ENCODE data around the gene RRP15.

DNA sequence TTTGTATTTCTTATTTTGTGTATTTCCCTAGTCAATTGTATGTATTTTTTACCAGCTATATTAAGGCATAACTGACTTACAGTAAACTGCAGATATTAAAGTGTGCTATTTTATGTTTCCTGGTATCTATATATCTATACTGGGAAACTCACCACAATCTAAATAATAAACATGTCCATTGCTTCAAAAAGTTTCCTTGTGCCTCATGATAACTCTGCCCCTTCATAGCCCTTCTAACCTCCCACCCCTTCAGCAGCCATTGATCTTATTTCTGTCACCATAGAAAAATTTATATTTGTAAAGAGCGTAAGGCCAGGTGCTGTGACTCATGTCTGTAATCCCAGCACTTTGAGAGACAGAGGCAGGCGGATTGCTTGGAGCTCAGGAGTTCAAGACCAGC lies 9.3 kb upstream of the RRP15 start:
- no peak for TF ChIP-seq POLR2A (IDR thresholded peaks at IDR 0.05)
- TF ChIP-seq, protein P1, sequence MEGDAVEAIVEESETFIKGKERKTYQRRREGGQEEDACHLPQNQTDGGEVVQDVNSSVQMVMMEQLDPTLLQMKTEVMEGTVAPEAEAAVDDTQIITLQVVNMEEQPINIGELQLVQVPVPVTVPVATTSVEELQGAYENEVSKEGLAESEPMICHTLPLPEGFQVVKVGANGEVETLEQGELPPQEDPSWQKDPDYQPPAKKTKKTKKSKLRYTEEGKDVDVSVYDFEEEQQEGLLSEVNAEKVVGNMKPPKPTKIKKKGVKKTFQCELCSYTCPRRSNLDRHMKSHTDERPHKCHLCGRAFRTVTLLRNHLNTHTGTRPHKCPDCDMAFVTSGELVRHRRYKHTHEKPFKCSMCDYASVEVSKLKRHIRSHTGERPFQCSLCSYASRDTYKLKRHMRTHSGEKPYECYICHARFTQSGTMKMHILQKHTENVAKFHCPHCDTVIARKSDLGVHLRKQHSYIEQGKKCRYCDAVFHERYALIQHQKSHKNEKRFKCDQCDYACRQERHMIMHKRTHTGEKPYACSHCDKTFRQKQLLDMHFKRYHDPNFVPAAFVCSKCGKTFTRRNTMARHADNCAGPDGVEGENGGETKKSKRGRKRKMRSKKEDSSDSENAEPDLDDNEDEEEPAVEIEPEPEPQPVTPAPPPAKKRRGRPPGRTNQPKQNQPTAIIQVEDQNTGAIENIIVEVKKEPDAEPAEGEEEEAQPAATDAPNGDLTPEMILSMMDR (IDR thresholded peaks at IDR 0.05), result no peak
- no peak for TF ChIP-seq POLR2AphosphoS5 (IDR thresholded peaks at IDR 0.05; ENCODE audit: insufficient read depth in 1 of 2, low read depth in 1 of 2)

Measured in vagina (tissue), 2 donors.